LNCaP clone FGC (cell line): ENCODE results near the gene NEK4.

Experiments
- DNase-seq: peaks from one replicate; pipeline ENCODE4 v3.0.0-alpha.2; 2011; ENCODE audit warnings: low read depth
- H3K4me3 ChIP-seq: 2 replicates; pipeline ENCODE4 v1.5.1; 2011; ENCODE audit warnings: mild to moderate bottlenecking, low read depth, low read length, control low read depth
- CTCF ChIP-seq: IDR thresholded peaks from 2 replicates; pipeline ENCODE4 v1.5.1; 2012; ENCODE audit warnings: mild to moderate bottlenecking; ENCODE audit not compliant: control insufficient read depth, insufficient read depth; ENCODE audit errors: extremely low read depth

Gene NEK4

GRCh38 chr3:52773361-52774065 is 2.8 kb upstream of the NEK4 start:
- H3K4me3 ChIP-seq: no peak overlapping the region
- DNase-seq: no peak
- TF ChIP-seq CTCF: no peak

- peak overlapping the region; percentile 65 for H3K4me3 ChIP-seq
- no peak for TF ChIP-seq CTCF
- DNase-seq: no peak
Measured at GRCh38 chr3:52771702-52772101, 962 bp upstream of the NEK4 start.

- peak overlapping the region; percentile 65 for H3K4me3 ChIP-seq
- no peak for DNase-seq
- no peak for TF ChIP-seq CTCF
Measured at GRCh38 chr3:52771334-52771681, 568 bp upstream of the NEK4 start.

- DNase-seq: no peak
- peak overlapping the region; percentile 65 for H3K4me3 ChIP-seq
Measured at GRCh38 chr3:52769786-52770455, 819 bp downstream of the NEK4 start.

GRCh38 chr3:52763466-52763865 is 7.3 kb downstream of the NEK4 start:
- DNase-seq: peak; percentile 44
- no peak overlapping the region for H3K4me3 ChIP-seq
- TF ChIP-seq CTCF: no peak

More at GRCh38 chr3:52769786-52770455, 819 bp downstream of the NEK4 start:
- TF ChIP-seq CTCF: no peak

- no peak overlapping the region for H3K4me3 ChIP-seq
- no peak for TF ChIP-seq CTCF
- DNase-seq: no peak
Measured at GRCh38 chr3:52756141-52756540, 14.6 kb downstream of the NEK4 start.
